Fibroblast of lung (primary cell): ENCODE data around the gene SAG. TPM values are rescaled to one million over a fixed set of nuclear protein-coding genes. Genes with fewer than 3 reads are reported as not detected.

ENCODE experiments used
- DNase-seq, 2 donors: peaks; one replicate each; pipeline versions ENCODE4 v3.0.0 to v3.0.0-alpha.2; 2010; ENCODE audit warnings: low read depth in 2 of 2
- H2AFZ ChIP-seq: 2 replicates; pipeline ENCODE4 v1.5.1; 2012; ENCODE audit warnings: low read length, control low read depth, inconsistent platforms
- H3K27ac ChIP-seq: 2 replicates; pipeline ENCODE4 v1.5.1; 2011; ENCODE audit warnings: low read length, control low read depth; ENCODE audit not compliant: insufficient read depth
- H3K27me3 ChIP-seq: 2 replicates; pipeline ENCODE4 v1.5.1; 2011; ENCODE audit warnings: mild to moderate bottlenecking, low read length; ENCODE audit not compliant: control insufficient read depth, insufficient read depth
- H3K36me3 ChIP-seq: 2 replicates; pipeline ENCODE4 v1.5.1; 2011; ENCODE audit warnings: low read length; ENCODE audit not compliant: control insufficient read depth, insufficient read depth
- H3K4me1 ChIP-seq: 2 replicates; pipeline ENCODE4 v1.5.1; 2011; ENCODE audit warnings: low read length; ENCODE audit not compliant: control insufficient read depth, insufficient read depth; ENCODE audit errors: extremely low read depth
- H3K4me2 ChIP-seq: 2 replicates; pipeline ENCODE4 v1.5.1; 2011; ENCODE audit warnings: low read length, control low read depth; ENCODE audit not compliant: insufficient read depth; ENCODE audit errors: extremely low read depth
- H3K4me3 ChIP-seq, 4 experiments: fragments of 200-600 bp in 1 of 4; sonication (generic) in 1 of 4; replicated peaks in 1 of 4; 2 replicates each; pipeline ENCODE4 v1.5.1; 2011 to 2016; ENCODE audit warnings: low read length in 4 of 4, low read depth in 3 of 4, mild to moderate bottlenecking in 3 of 4, control low read depth in 2 of 4, inconsistent platforms in 1 of 4, mixed read lengths in 1 of 4; ENCODE audit not compliant: insufficient read depth in 1 of 4; ENCODE audit errors: control extremely low read depth in 1 of 4
- H3K79me2 ChIP-seq: 2 replicates; pipeline ENCODE4 v1.5.1; 2012; ENCODE audit warnings: mild to moderate bottlenecking, low read length, inconsistent platforms; ENCODE audit not compliant: control insufficient read depth, insufficient read depth
- H3K9ac ChIP-seq: 2 replicates; pipeline ENCODE4 v1.5.1; 2011; ENCODE audit warnings: mild to moderate bottlenecking, low read length, control low read depth; ENCODE audit not compliant: insufficient read depth
- H3K9me3 ChIP-seq: 2 replicates; pipeline ENCODE4 v1.5.1; 2012; ENCODE audit warnings: low read depth, low read length; ENCODE audit not compliant: control insufficient read depth, insufficient read depth
- H4K20me1 ChIP-seq: 2 replicates; pipeline ENCODE4 v1.5.1; 2011; ENCODE audit warnings: low read length; ENCODE audit not compliant: control insufficient read depth, insufficient read depth; ENCODE audit errors: extremely low read depth
- EZH2 ChIP-seq: IDR thresholded peaks from 2 replicates; pipeline ENCODE4 v1.5.1; 2012; ENCODE audit warnings: low read length, control low read depth, mild to moderate bottlenecking; ENCODE audit errors: missing control alignments
- polyA plus RNA-seq, 2 donors: library from polyadenylated mRNA; depleted of rRNA in 1 of 2; stranded (reverse) in 1 of 2; unstranded in 1 of 2; fragments of >200 nt; gene quantifications; 2 replicates each; pipeline ENCODE4 v1.2.1, GENCODE V29; 2011 to 2012; ENCODE audit warnings: missing spikeins in 1 of 2
- total RNA-seq: library from RNA; depleted of rRNA; stranded (reverse); fragments of >200 nt; gene quantifications from 2 replicates; pipeline ENCODE4 v1.2.1, GENCODE V29; 2014
- TF ChIP-seq, protein P1 (sequence below), 2 donors: IDR thresholded peaks in 1 of 2; conservative IDR thresholded peaks in 1 of 2; 1 replicate in 1 of 2; 2 replicates in 1 of 2; pipeline ENCODE4 v1.5.1; 2011 to 2012; ENCODE audit warnings: low read length in 2 of 2, control low read depth in 1 of 2, inconsistent platforms in 1 of 2, low read depth in 1 of 2, mild to moderate bottlenecking in 1 of 2

The SAG gene
- total and polyA plus RNA-seq, 2 donors (not counting 1 experiment from before 2014, with no cell fraction given): not detected

DNA sequence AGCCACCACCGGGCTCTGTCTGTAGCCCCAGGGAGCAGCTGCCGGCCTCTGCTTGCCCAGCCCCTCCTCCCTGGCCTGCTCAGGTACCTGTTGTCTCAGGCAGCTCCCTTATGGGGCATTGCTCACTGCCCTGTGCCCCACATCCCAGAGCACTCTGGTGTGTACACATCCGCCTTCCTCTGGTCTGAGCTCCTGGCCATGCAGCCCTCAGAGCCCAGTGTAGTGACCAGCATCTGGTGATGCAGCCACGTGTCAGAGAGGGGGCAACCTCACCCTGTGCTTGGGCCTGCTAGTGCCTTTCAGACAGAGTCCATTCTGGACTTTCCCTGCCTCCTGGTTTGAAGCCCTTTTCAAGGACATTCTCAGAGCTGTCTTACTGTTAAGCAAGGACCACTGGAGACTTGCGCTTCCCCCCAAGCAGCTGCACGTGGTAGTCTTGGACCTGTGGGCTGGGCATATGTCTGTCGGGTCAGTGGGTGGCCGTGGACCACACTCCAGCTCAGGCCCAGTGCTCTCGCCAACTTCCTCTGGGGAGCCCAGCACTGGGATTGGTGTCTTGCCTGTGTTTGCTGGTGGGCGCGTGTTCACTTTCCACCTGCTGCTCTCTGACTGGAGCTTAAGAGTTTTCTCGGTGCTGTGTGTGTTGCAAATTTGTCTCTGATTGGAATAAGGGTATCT, 77.3 kb downstream of the SAG start:
- Histone ChIP-seq H3K4me3 (no peak overlapping the region), H3K4me1 (peaks cover 17% of the 10 kb centered on the region), H2AFZ (no peak overlapping the region), H3K36me3 (no peaks in the 10 kb centered on the region), H4K20me1 (no peaks in the 10 kb centered on the region), H3K9ac (no peak overlapping the region), H3K27ac (no peak overlapping the region), H3K79me2 (no peaks in the 10 kb centered on the region), H3K9me3 (no peaks in the 10 kb centered on the region), H3K4me2 (no peak overlapping the region), H3K27me3 (no peaks in the 10 kb centered on the region)
- TF ChIP-seq, protein P1, sequence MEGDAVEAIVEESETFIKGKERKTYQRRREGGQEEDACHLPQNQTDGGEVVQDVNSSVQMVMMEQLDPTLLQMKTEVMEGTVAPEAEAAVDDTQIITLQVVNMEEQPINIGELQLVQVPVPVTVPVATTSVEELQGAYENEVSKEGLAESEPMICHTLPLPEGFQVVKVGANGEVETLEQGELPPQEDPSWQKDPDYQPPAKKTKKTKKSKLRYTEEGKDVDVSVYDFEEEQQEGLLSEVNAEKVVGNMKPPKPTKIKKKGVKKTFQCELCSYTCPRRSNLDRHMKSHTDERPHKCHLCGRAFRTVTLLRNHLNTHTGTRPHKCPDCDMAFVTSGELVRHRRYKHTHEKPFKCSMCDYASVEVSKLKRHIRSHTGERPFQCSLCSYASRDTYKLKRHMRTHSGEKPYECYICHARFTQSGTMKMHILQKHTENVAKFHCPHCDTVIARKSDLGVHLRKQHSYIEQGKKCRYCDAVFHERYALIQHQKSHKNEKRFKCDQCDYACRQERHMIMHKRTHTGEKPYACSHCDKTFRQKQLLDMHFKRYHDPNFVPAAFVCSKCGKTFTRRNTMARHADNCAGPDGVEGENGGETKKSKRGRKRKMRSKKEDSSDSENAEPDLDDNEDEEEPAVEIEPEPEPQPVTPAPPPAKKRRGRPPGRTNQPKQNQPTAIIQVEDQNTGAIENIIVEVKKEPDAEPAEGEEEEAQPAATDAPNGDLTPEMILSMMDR (conservative IDR thresholded peaks at IDR 0.05 in 1 of 2, IDR thresholded peaks at IDR 0.05 in 1 of 2; ENCODE audit: low read depth in 1 of 2, low read length in 2 of 2): no peak
- no peak for TF ChIP-seq EZH2
- DNase-seq: peak in 1 of 2 donors; percentile 15

DNA sequence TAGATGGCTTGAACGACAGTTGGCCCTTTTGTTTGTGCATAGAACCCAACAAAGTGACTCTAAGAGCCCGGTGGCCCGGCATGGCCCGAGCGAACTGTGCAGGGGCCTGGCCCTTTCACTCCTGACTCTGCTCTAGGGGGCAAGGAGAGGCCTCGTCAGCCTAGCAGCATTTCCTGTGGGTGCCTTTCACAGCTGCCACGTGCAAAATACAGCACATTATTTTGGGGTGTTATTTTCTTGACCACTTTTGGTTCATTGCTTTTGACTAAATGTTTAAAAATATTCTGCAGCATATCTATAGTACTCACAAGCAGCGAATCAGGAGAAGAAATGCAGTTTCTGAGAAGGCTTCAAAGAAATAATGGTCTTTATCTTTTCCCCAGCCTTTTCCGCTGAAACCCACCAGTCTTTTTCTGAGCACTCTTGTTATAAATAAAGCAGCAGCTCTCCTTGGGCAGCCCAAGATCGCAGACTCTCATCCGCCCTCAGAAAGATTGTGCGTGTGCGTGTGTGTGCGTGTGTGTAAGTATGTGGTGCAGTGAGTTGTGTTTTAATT, 78.0 kb downstream of the SAG start:
- no peak overlapping the region for H2AFZ ChIP-seq
- no peak overlapping the region for H3K4me3 ChIP-seq
- TF ChIP-seq, protein P1 (conservative IDR thresholded peaks at IDR 0.05 in 1 of 2, IDR thresholded peaks at IDR 0.05 in 1 of 2; ENCODE audit: low read depth in 1 of 2, low read length in 2 of 2): no peak
- TF ChIP-seq EZH2: no peak
- no peaks in the 10 kb centered on the region for H3K27me3 ChIP-seq
- H3K4me2 ChIP-seq: no peak overlapping the region
- peak in 1 of 2 donors; percentile 28 for DNase-seq
- H3K9ac ChIP-seq: no peak overlapping the region
- H3K27ac ChIP-seq: no peak overlapping the region
- no peaks in the 10 kb centered on the region for H3K79me2 ChIP-seq
- peaks cover 17% of the 10 kb centered on the region for H3K4me1 ChIP-seq
- no peaks in the 10 kb centered on the region for H4K20me1 ChIP-seq
- H3K36me3 ChIP-seq: no peaks in the 10 kb centered on the region
- no peaks in the 10 kb centered on the region for H3K9me3 ChIP-seq

DNA sequence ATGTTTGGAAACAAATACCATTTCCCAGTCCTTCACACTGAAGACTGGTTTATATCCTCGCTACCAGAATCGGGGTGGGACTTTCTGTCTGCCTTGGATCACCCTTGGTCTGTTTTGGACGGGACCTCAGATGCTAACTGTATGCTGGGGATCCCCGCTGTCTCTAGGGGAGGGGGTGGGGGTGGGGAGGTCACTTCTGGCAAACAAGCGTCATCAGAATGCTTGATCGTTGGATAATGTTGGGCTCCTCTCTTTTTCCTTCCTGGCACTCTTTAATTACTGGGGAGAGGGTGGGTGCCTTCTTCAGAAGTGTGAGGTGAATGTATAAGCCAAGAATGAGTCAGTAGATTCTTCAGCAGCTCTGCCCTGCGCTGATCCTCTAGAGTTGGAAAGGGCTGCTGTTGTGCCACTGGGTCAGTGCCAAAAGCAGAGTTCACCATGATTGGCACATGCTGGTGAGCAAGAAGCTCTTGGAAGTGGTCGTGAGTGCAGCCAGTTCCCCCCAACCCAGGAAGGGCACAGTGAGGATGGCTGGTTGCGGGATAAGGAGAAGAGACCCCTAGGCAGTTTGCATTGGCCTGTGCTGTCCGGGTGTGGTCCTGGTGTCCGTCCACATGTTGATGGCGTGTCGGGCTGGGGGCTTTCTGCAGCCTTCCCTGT, 78.9 kb downstream of the SAG start:
- peak overlapping the region in 1 of 4 experiments; percentile 4 for H3K4me3 ChIP-seq
- no peak for TF ChIP-seq EZH2
- TF ChIP-seq, protein P1 (conservative IDR thresholded peaks at IDR 0.05 in 1 of 2, IDR thresholded peaks at IDR 0.05 in 1 of 2; ENCODE audit: low read depth in 1 of 2, low read length in 2 of 2): no peak
- no peak overlapping the region for H2AFZ ChIP-seq
- DNase-seq: peak; percentile 69 to 83
- no peak overlapping the region for H3K9ac ChIP-seq
- peaks cover 17% of the 10 kb centered on the region for H3K4me1 ChIP-seq
- peak overlapping the region; percentile 18 for H3K4me2 ChIP-seq
- no peaks in the 10 kb centered on the region for H3K36me3 ChIP-seq
- H3K27me3 ChIP-seq: no peaks in the 10 kb centered on the region
- peak overlapping the region; percentile 63 for H3K27ac ChIP-seq
- no peaks in the 10 kb centered on the region for H3K79me2 ChIP-seq
- H4K20me1 ChIP-seq: no peaks in the 10 kb centered on the region
- H3K9me3 ChIP-seq: no peaks in the 10 kb centered on the region
